ENCODE results near the gene PPDPF.

DNA sequence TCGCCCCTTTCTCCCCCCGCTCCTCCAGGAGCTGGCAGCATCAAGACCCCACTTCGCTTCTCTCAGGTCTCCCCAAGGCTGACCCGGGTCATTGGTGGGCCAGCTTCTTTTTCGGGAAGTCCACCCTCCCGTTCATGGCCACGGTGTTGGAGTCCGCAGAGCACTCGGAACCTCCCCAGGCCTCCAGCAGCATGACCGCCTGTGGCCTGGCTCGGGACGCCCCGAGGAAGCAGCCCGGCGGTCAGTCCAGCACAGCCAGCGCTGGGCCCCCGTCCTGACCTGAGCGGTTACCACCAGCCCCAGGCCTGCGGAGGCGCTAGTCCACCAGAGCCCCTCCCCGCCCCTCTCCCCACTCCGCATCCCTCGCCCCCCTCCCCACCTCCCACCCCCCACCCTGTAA is 1.0 kb downstream of the PPDPF start:
- TF ChIP-seq, protein P1, sequence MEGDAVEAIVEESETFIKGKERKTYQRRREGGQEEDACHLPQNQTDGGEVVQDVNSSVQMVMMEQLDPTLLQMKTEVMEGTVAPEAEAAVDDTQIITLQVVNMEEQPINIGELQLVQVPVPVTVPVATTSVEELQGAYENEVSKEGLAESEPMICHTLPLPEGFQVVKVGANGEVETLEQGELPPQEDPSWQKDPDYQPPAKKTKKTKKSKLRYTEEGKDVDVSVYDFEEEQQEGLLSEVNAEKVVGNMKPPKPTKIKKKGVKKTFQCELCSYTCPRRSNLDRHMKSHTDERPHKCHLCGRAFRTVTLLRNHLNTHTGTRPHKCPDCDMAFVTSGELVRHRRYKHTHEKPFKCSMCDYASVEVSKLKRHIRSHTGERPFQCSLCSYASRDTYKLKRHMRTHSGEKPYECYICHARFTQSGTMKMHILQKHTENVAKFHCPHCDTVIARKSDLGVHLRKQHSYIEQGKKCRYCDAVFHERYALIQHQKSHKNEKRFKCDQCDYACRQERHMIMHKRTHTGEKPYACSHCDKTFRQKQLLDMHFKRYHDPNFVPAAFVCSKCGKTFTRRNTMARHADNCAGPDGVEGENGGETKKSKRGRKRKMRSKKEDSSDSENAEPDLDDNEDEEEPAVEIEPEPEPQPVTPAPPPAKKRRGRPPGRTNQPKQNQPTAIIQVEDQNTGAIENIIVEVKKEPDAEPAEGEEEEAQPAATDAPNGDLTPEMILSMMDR (conservative IDR thresholded peaks at IDR 0.05; ENCODE audit: low read length), result no peak
- no peak for TF ChIP-seq EZH2phosphoT487 (IDR thresholded peaks at IDR 0.05; ENCODE audit: borderline replicate concordance, low read depth, low read length)

Data from OCI-LY7 (cell line).